DOHH2 (cell line): ENCODE measurements around the gene CD109.
"Not testable (repeated sequence)": the region's sequence is repeated elsewhere in the genome, so short reads cannot be mapped to it uniquely, and the experiment has no call there.

Experiments
- H3F3A ChIP-seq: fragments of 200-600 bp; sonication (generic), shearing (Covaris generic); 2 replicates; pipeline ENCODE4 v1.6.0; 2016; ENCODE audit warnings: antibody characterized with exemption, mild to moderate bottlenecking; ENCODE audit not compliant: control insufficient read depth, insufficient read depth
- H3K27ac ChIP-seq: fragments of 200-600 bp; sonication (generic); 2 replicates; pipeline ENCODE4 v1.5.1; 2014; ENCODE audit warnings: low read depth, mild to moderate bottlenecking, low read length, moderate library complexity
- H3K27me3 ChIP-seq: fragments of 200-600 bp; sonication (generic); 2 replicates; pipeline ENCODE4 v1.6.1; 2014; ENCODE audit warnings: mild to moderate bottlenecking, low read length, mixed read lengths; ENCODE audit not compliant: control insufficient read depth
- H3K36me3 ChIP-seq: fragments of 200-600 bp; sonication (generic); 2 replicates; pipeline ENCODE4 v1.6.1; 2014; ENCODE audit warnings: mild to moderate bottlenecking, low read length, moderate library complexity, mixed read lengths; ENCODE audit not compliant: control insufficient read depth
- H3K4me1 ChIP-seq: fragments of 200-600 bp; sonication (generic); 2 replicates; pipeline ENCODE4 v1.6.1; 2014; ENCODE audit warnings: mild to moderate bottlenecking, low read length, mixed read lengths; ENCODE audit not compliant: control insufficient read depth
- H3K4me2 ChIP-seq: fragments of 200-600 bp; sonication (generic); 2 replicates; pipeline ENCODE4 v1.6.0; 2014; ENCODE audit warnings: mild to moderate bottlenecking, low read length, moderate library complexity
- H3K4me3 ChIP-seq: fragments of 200-600 bp; sonication (generic); 2 replicates; pipeline ENCODE4 v1.5.1; 2014; ENCODE audit warnings: mild to moderate bottlenecking, low read length, mixed read lengths
- H3K79me2 ChIP-seq: fragments of 200-600 bp; sonication (generic); 2 replicates; pipeline ENCODE4 v1.6.1; 2014; ENCODE audit warnings: mild to moderate bottlenecking, low read length, mixed read lengths; ENCODE audit not compliant: control insufficient read depth
- H3K9me2 ChIP-seq: fragments of 200-600 bp; sonication (generic); replicated peaks from 2 replicates; pipeline ENCODE4 v1.6.1; 2014; ENCODE audit warnings: mild to moderate bottlenecking, low read length, mixed read lengths; ENCODE audit not compliant: control insufficient read depth
- H3K9me3 ChIP-seq: fragments of 200-600 bp; sonication (generic); 2 replicates; pipeline ENCODE4 v1.6.1; 2014; ENCODE audit warnings: antibody characterized with exemption, low read length, mixed read lengths; ENCODE audit not compliant: control insufficient read depth, insufficient read depth
- H4K20me1 ChIP-seq: fragments of 200-600 bp; sonication (generic); 2 replicates; pipeline ENCODE4 v1.6.0; 2014; ENCODE audit warnings: low read depth, mild to moderate bottlenecking, antibody characterized with exemption, low read length, moderate library complexity; ENCODE audit not compliant: control insufficient read depth, insufficient read depth
- EZH2phosphoT487 ChIP-seq: fragments of 200-600 bp; sonication (generic); IDR thresholded peaks from 2 replicates; pipeline ENCODE4 v1.6.1; 2017; ENCODE audit warnings: borderline replicate concordance, mild to moderate bottlenecking, antibody characterized with exemption, low read length, moderate library complexity, mixed read lengths
- TF ChIP-seq, protein P1 (sequence below): fragments of 200-600 bp; sonication (generic); IDR thresholded peaks from one replicate; pipeline ENCODE4 v1.5.1; 2014; ENCODE audit warnings: antibody characterized with exemption, mild to moderate bottlenecking, low read depth, low read length; ENCODE audit not compliant: poor library complexity, severe bottlenecking

CD109 gene

DNA sequence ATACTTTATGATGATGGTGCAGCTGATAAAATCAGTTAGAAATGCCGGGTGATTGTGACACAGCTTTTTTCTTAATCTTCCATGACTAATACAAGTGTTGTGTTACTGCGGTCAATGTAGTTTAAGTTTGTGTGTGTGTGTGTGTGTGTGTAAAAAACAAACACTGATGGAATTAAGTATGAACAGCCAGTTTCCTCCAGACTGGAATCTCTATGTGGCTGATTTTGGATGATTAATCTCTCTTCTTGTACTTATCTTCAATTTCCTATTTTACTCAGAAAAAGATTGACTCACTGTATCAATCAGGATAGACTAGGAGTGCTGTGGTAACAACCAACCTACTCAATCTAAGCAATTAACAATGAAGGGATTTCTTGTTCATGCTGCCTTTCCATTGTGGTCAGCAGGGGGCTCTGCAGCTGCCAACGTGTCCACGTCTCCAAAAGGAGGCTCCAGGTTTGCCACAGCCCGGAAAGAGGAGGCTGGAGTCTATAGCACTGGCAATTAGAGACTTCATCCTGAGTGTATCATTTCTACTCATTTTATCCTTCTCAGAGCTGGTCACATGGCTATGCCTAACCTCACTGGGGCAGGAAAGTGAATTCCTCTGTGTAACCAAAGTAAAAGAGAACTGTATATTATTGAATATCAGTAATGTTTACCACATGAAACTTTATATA is 107.7 kb downstream of the CD109 start:
- Histone ChIP-seq H3K79me2 (no peaks in the 10 kb centered on the region), H4K20me1 (no peaks in the 10 kb centered on the region), H3K36me3 (no peaks in the 10 kb centered on the region), H3K9me3 (no peaks in the 10 kb centered on the region), H3K9me2 (no peaks in the 10 kb centered on the region), H3K4me2 (no peak overlapping the region), H3F3A (no peaks in the 10 kb centered on the region), H3K4me1 (no peaks in the 10 kb centered on the region), H3K27me3 (no peaks in the 10 kb centered on the region), H3K27ac (no peak overlapping the region), H3K4me3 (no peak overlapping the region)
- TF ChIP-seq, protein P1, sequence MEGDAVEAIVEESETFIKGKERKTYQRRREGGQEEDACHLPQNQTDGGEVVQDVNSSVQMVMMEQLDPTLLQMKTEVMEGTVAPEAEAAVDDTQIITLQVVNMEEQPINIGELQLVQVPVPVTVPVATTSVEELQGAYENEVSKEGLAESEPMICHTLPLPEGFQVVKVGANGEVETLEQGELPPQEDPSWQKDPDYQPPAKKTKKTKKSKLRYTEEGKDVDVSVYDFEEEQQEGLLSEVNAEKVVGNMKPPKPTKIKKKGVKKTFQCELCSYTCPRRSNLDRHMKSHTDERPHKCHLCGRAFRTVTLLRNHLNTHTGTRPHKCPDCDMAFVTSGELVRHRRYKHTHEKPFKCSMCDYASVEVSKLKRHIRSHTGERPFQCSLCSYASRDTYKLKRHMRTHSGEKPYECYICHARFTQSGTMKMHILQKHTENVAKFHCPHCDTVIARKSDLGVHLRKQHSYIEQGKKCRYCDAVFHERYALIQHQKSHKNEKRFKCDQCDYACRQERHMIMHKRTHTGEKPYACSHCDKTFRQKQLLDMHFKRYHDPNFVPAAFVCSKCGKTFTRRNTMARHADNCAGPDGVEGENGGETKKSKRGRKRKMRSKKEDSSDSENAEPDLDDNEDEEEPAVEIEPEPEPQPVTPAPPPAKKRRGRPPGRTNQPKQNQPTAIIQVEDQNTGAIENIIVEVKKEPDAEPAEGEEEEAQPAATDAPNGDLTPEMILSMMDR = peak; percentile 54
- TF ChIP-seq EZH2phosphoT487 = no peak

- H3K27me3 ChIP-seq, H3K4me3 ChIP-seq: not testable (repeated sequence)
Observed at GRCh38 chr6:73805221-73805620, 109.2 kb downstream of the CD109 start.

GRCh38 chr6:73805982-73806381 is 110.0 kb downstream of the CD109 start:
- not testable (repeated sequence) for H3K36me3 ChIP-seq, H3K9me2 ChIP-seq, H3K27ac ChIP-seq, H4K20me1 ChIP-seq, H3K9me3 ChIP-seq, H3K4me2 ChIP-seq, H3K27me3 ChIP-seq, H3K4me3 ChIP-seq, H3K79me2 ChIP-seq, H3K4me1 ChIP-seq, H3F3A ChIP-seq

More at GRCh38 chr6:73805221-73805620, 109.2 kb downstream of the CD109 start:
- H4K20me1 ChIP-seq, H3K27ac ChIP-seq, H3K4me1 ChIP-seq, H3F3A ChIP-seq, H3K36me3 ChIP-seq, H3K9me2 ChIP-seq, H3K9me3 ChIP-seq, H3K79me2 ChIP-seq, H3K4me2 ChIP-seq: not testable (repeated sequence)

DNA sequence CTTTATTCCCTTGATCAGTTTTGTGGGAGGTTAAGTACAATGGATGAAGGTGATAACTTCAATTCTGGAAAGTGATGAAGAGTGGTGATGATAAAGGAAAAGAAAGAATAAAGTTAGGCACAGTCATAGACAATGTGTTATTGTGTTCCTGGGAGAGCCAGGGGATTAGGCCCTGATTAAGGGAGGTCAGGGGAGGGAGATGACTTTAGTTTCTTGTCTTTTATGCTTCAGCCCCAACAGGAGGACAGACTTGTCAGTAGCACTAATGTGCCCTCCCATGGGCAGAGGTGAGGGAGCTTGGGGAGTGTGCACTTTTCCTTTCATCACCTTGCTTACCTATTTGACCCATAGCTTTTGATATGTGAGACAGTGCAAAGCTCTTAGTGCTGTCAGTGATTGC is 115.7 kb downstream of the CD109 start:
- TF ChIP-seq, protein P1 = no peak
- TF ChIP-seq EZH2phosphoT487 = no peak
- H3K36me3 ChIP-seq = no peaks in the 10 kb centered on the region
- no peaks in the 10 kb centered on the region for H3K9me3 ChIP-seq
- H3K4me3 ChIP-seq = no peak overlapping the region
- H4K20me1 ChIP-seq = no peaks in the 10 kb centered on the region
- H3K4me2 ChIP-seq = no peak overlapping the region
- no peak overlapping the region for H3K27ac ChIP-seq
- H3K27me3 ChIP-seq = peaks cover 8% of the 10 kb centered on the region
- H3K4me1 ChIP-seq = no peaks in the 10 kb centered on the region
- H3F3A ChIP-seq = no peaks in the 10 kb centered on the region
- no peaks in the 10 kb centered on the region for H3K9me2 ChIP-seq
- no peaks in the 10 kb centered on the region for H3K79me2 ChIP-seq
